Endodermal cell (in vitro differentiated cells): Measurements from ENCODE around the gene MPRIP. TPM values are rescaled to one million over a fixed set of nuclear protein-coding genes. Genes with fewer than 3 reads are reported as not detected.

ENCODE experiments used
- DNase-seq: peaks from one replicate; pipeline ENCODE4 v3.0.0-alpha.2; 2017
- H3K27ac ChIP-seq: 2 replicates; pipeline ENCODE4 v1.5.1; 2013; ENCODE audit warnings: mild to moderate bottlenecking, low read depth, low read length, moderate library complexity
- H3K27me3 ChIP-seq: 2 replicates; pipeline ENCODE4 v1.6.1; 2013; ENCODE audit warnings: mild to moderate bottlenecking, low read length, moderate library complexity; ENCODE audit not compliant: insufficient read depth, control insufficient read depth, poor library complexity, severe bottlenecking
- H3K36me3 ChIP-seq: 2 replicates; pipeline ENCODE4 v1.7.0; 2013; ENCODE audit warnings: mild to moderate bottlenecking, low read length, moderate library complexity; ENCODE audit not compliant: control insufficient read depth, insufficient read depth
- H3K4me1 ChIP-seq: one replicate; pipeline ENCODE4 v1.7.0; 2013; ENCODE audit warnings: low read length; ENCODE audit not compliant: control insufficient read depth, insufficient read depth
- H3K4me3 ChIP-seq: 2 replicates; pipeline ENCODE4 v1.5.1; 2013; ENCODE audit warnings: mild to moderate bottlenecking, low read length, moderate library complexity
- H3K9ac ChIP-seq: 2 replicates; pipeline ENCODE4 v1.6.1; 2013; ENCODE audit warnings: mild to moderate bottlenecking, low read length, moderate library complexity; ENCODE audit not compliant: poor library complexity, severe bottlenecking; ENCODE audit errors: extremely low read depth
- H3K9me3 ChIP-seq: 2 replicates; pipeline ENCODE4 v1.6.1; 2013; ENCODE audit warnings: mild to moderate bottlenecking, low read length, moderate library complexity; ENCODE audit not compliant: control insufficient read depth
- H3K27ac Mint-ChIP-seq: 2 replicates; pipeline ENCODE4 v1.8.0; 2020; ENCODE audit warnings: mixed read lengths
- H3K27me3 Mint-ChIP-seq: 2 replicates; pipeline ENCODE4 v1.8.0; 2021; ENCODE audit warnings: mild to moderate bottlenecking, mixed read lengths; ENCODE audit not compliant: insufficient read depth
- H3K36me3 Mint-ChIP-seq: 2 replicates; pipeline ENCODE4 v1.8.0; 2020; ENCODE audit warnings: low read depth, mixed read lengths
- H3K4me1 Mint-ChIP-seq: 2 replicates; pipeline ENCODE4 v1.8.0; 2020; ENCODE audit warnings: mixed read lengths
- H3K4me3 Mint-ChIP-seq: 2 replicates; pipeline ENCODE4 v1.8.0; 2020; ENCODE audit warnings: mild to moderate bottlenecking, moderate library complexity, mixed read lengths
- H3K9me3 Mint-ChIP-seq: 2 replicates; pipeline ENCODE4 v1.8.0; 2020; ENCODE audit warnings: mild to moderate bottlenecking, mixed read lengths
- CTCF ChIP-seq: fragments of 200-600 bp; sonication (generic); conservative IDR thresholded peaks from 2 replicates; pipeline ENCODE4 v1.5.0; 2021; ENCODE audit warnings: antibody characterized with exemption, mild to moderate bottlenecking
- WGBS, 2 experiments: methylation state at CpG; one replicate each; pipeline versions ENCODE4 v1.1.5 to v1.1.7; 2013; ENCODE audit warnings: missing lambda C conversion rate in 2 of 2, mixed read lengths in 1 of 2; ENCODE audit not compliant: insufficient coverage in 1 of 2, insufficient read length in 1 of 2; 5-methylcytosine and 5-hydroxymethylcytosine counted together
- total RNA-seq, 2 donors: library from RNA; stranded (reverse); fragmentation: NEBNext Ultra II Directional in 1 of 2; extraction: Animal tissue kit (Norgen Biotek cat#: 25700) in 1 of 2; gene quantifications; 2 replicates in 1 of 2; 3 replicates in 1 of 2; pipeline ENCODE4 v1.2.1, GENCODE V29; 2021

Gene MPRIP
- total RNA-seq, 2 donors from 2014 or later = 154 to 155 TPM

GRCh38 chr17:17025621-17026020 lies 16.6 kb upstream of the MPRIP start:
- no peak overlapping the region for H3K27ac Mint-ChIP-seq
- Histone ChIP-seq H3K27ac (no peak overlapping the region), H3K4me1 (peaks cover 9% of the 10 kb centered on the region), H3K9ac (no peak overlapping the region), H3K36me3 (no peaks in the 10 kb centered on the region), H3K27me3 (no peaks in the 10 kb centered on the region), H3K9me3 (no peaks in the 10 kb centered on the region), H3K4me3 (no peak overlapping the region)
- H3K9me3 Mint-ChIP-seq = no peaks in the 10 kb centered on the region
- no peaks in the 10 kb centered on the region for H3K27me3 Mint-ChIP-seq
- no peak overlapping the region for H3K4me3 Mint-ChIP-seq
- H3K4me1 Mint-ChIP-seq = peaks cover 26% of the 10 kb centered on the region
- H3K36me3 Mint-ChIP-seq = no peaks in the 10 kb centered on the region
- 91% methylated on average over 5 of the region's 5 CpGs; no CpG with 5 or more reads in 1 of the 2 experiments for WGBS, 2 experiments
- DNase-seq = no peak
- no peak for TF ChIP-seq CTCF

GRCh38 chr17:17026163-17026562 lies 16.1 kb upstream of the MPRIP start:
- DNase-seq = peak; percentile 60
- Histone ChIP-seq H3K27ac (no peak overlapping the region), H3K4me3 (no peak overlapping the region), H3K9me3 (no peaks in the 10 kb centered on the region), H3K36me3 (no peaks in the 10 kb centered on the region), H3K9ac (no peak overlapping the region), H3K4me1 (peaks cover 9% of the 10 kb centered on the region), H3K27me3 (no peaks in the 10 kb centered on the region)
- no peaks in the 10 kb centered on the region for H3K9me3 Mint-ChIP-seq
- H3K27me3 Mint-ChIP-seq = no peaks in the 10 kb centered on the region
- peak; percentile 43 for TF ChIP-seq CTCF
- 93% methylated on average over 3 to 9 of the region's 9 CpGs for WGBS, 2 experiments
- peaks cover 22% of the 10 kb centered on the region for H3K4me1 Mint-ChIP-seq
- no peaks in the 10 kb centered on the region for H3K36me3 Mint-ChIP-seq
- no peak overlapping the region for H3K27ac Mint-ChIP-seq
- no peak overlapping the region for H3K4me3 Mint-ChIP-seq

GRCh38 chr17:17027442-17028058 lies 14.7 kb upstream of the MPRIP start:
- no peak overlapping the region for H3K9ac ChIP-seq
- H3K9me3 ChIP-seq = no peaks in the 10 kb centered on the region
- H3K4me3 Mint-ChIP-seq = no peak overlapping the region
- peaks cover 25% of the 10 kb centered on the region for H3K4me1 Mint-ChIP-seq
- H3K27me3 ChIP-seq = no peaks in the 10 kb centered on the region
- H3K27ac ChIP-seq = no peak overlapping the region
- H3K9me3 Mint-ChIP-seq = no peaks in the 10 kb centered on the region
- H3K4me3 ChIP-seq = no peak overlapping the region
- no peak for DNase-seq
- H3K4me1 ChIP-seq = peaks cover 15% of the 10 kb centered on the region
- H3K27ac Mint-ChIP-seq = no peak overlapping the region
- 92 to 94% methylated on average over 7 to 10 of the region's 10 CpGs for WGBS, 2 experiments
- no peaks in the 10 kb centered on the region for H3K27me3 Mint-ChIP-seq
- H3K36me3 ChIP-seq = no peaks in the 10 kb centered on the region
- TF ChIP-seq CTCF = no peak
- H3K36me3 Mint-ChIP-seq = no peaks in the 10 kb centered on the region
